GM12878 (cell line): Measurements from ENCODE around the gene ACTR1B. TPM values are rescaled to one million over a fixed set of nuclear protein-coding genes. Genes with fewer than 3 reads are reported as not detected.

Source experiments
- ATAC-seq: fragments of 200-7000 bp; cut with Tn5 transposase; 3 replicates; pipeline ENCODE4 v1.9.1; 2020; ENCODE audit warnings: mild to moderate bottlenecking, moderate library complexity
- BruUV-seq: library from RNA; stranded (reverse); fragments of 400-500 nt; replicated peaks from 2 replicates; lab custom pipeline; 2021; lab: Mats Ljungman, UMichigan
- CTCF ChIA-PET: fragments of 300-600 bp; sonication (Branson Sonifier 250); formaldehyde crosslinking; extraction: SDS; loops from one replicate; lab custom pipeline; 2021; ENCODE audit warnings: inconsistent platforms; lab: Yijun Ruan, JAX
- POLR2A ChIA-PET: fragments of 350-600 bp; formaldehyde crosslinking; extraction: SDS; loops from one replicate; lab custom pipeline; 2021; ENCODE audit warnings: inconsistent platforms; lab: Charles Lee
- RAD21 ChIA-PET: fragments of 300-600 bp; sonication (Branson Sonifier 250); formaldehyde crosslinking; loops from one replicate; lab custom pipeline; 2023; ENCODE audit warnings: antibody characterized with exemption; ENCODE audit not compliant: unreplicated experiment; lab: Charles Lee
- SMC1A ChIA-PET: fragments of 300-600 bp; sonication (Branson Sonifier 250); formaldehyde crosslinking; loops from one replicate; lab custom pipeline; 2023; ENCODE audit not compliant: unreplicated experiment, uncharacterized antibody; lab: Charles Lee
- DNase-seq: peaks from one replicate; pipeline ENCODE4 v3.0.0-alpha.2; 2011; ENCODE audit warnings: low read depth, low spot score
- FAIRE-seq: peaks from 3 replicates; lab custom pipeline; 2011; peaks lifted over from hg19 to GRCh38; lab: Jason Lieb, UNC
- H2AFZ ChIP-seq: 2 replicates; pipeline ENCODE4 v1.6.0; 2011; ENCODE audit warnings: low read depth, low read length, control low read depth; ENCODE audit not compliant: control insufficient read depth
- H3K27ac ChIP-seq: 2 replicates; pipeline ENCODE4 v1.5.1; 2011; ENCODE audit warnings: control low read depth; ENCODE audit not compliant: control insufficient read depth, insufficient read depth
- H3K27me3 ChIP-seq, 2 experiments: replicated peaks in 1 of 2; 2 replicates each; pipeline versions ENCODE4 v1.6.0 to v1.6.1; 2011; ENCODE audit warnings: low read length in 1 of 2; ENCODE audit not compliant: control insufficient read depth in 2 of 2, insufficient read depth in 2 of 2
- H3K36me3 ChIP-seq, 2 experiments: 2 replicates each; pipeline ENCODE4 v1.5.1; 2011; ENCODE audit warnings: low read length in 1 of 2; ENCODE audit not compliant: control insufficient read depth in 2 of 2, insufficient read depth in 2 of 2
- H3K4me1 ChIP-seq: 2 replicates; pipeline ENCODE4 v1.6.1; 2011; ENCODE audit warnings: mild to moderate bottlenecking, low read length, moderate library complexity, mixed read lengths; ENCODE audit not compliant: control insufficient read depth, insufficient read depth
- H3K4me2 ChIP-seq: 2 replicates; pipeline ENCODE4 v1.6.0; 2011; ENCODE audit warnings: control low read depth; ENCODE audit not compliant: control insufficient read depth, insufficient read depth
- H3K4me3 ChIP-seq: fragments of 200-600 bp; sonication (generic); 2 replicates; pipeline ENCODE4 v1.5.1; 2016
- H3K79me2 ChIP-seq: 2 replicates; pipeline ENCODE4 v1.6.0; 2011; ENCODE audit warnings: low read length; ENCODE audit not compliant: control insufficient read depth, insufficient read depth
- H3K9ac ChIP-seq: 2 replicates; pipeline ENCODE4 v1.8.0; 2011; ENCODE audit warnings: low read length, control low read depth, mixed read lengths; ENCODE audit not compliant: control insufficient read depth, insufficient read depth
- H3K9me3 ChIP-seq: replicated peaks from 3 replicates; pipeline ENCODE4 v1.5.1; 2011; ENCODE audit warnings: mild to moderate bottlenecking, low read length; ENCODE audit not compliant: control insufficient read depth, insufficient read depth
- H4K20me1 ChIP-seq: 2 replicates; pipeline ENCODE4 v1.6.0; 2011; ENCODE audit not compliant: control insufficient read depth, insufficient read depth
- BHLHE40 ChIP-seq, 2 experiments: fragments of 450-650 bp in 1 of 2; IDR thresholded peaks; 2 replicates each; pipeline ENCODE4 v1.6.1; 2011 to 2017; ENCODE audit warnings: low read depth in 2 of 2, borderline replicate concordance in 1 of 2, improper control_type of control experiment in 1 of 2, low read length in 1 of 2, mild to moderate bottlenecking in 1 of 2
- CHD1 ChIP-seq: IDR thresholded peaks from 2 replicates; pipeline ENCODE4 v1.6.1; 2012; ENCODE audit warnings: low read depth, low read length, improper control_type of control experiment
- CREM ChIP-seq: IDR thresholded peaks from 2 replicates; pipeline ENCODE4 v1.6.1; 2014; ENCODE audit warnings: antibody characterized with exemption, low read depth
- E2F8 ChIP-seq: fragments of 450-650 bp; IDR thresholded peaks from 2 replicates; pipeline ENCODE4 v1.6.1; 2018; ENCODE audit warnings: mild to moderate bottlenecking, low read depth, moderate library complexity; ENCODE audit not compliant: partially characterized antibody
- EGR1 ChIP-seq, 2 experiments: IDR thresholded peaks; 1 replicate in 1 of 2; 2 replicates in 1 of 2; pipeline ENCODE4 v1.6.1; 2011 to 2012; ENCODE audit warnings: low read depth in 2 of 2, low read length in 2 of 2, borderline replicate concordance in 1 of 2, mild to moderate bottlenecking in 1 of 2, moderate library complexity in 1 of 2
- EZH2 ChIP-seq: IDR thresholded peaks from 2 replicates; pipeline ENCODE4 v1.6.1; 2012; ENCODE audit warnings: low read depth, mild to moderate bottlenecking, control low read depth, inconsistent platforms, low read length, borderline replicate concordance; ENCODE audit not compliant: control insufficient read depth
- HCFC1 ChIP-seq: fragments of 150-350 bp; IDR thresholded peaks from 2 replicates; pipeline ENCODE4 v1.6.1; 2014; ENCODE audit warnings: low read length
- MAX ChIP-seq: IDR thresholded peaks from 2 replicates; pipeline ENCODE4 v1.6.1; 2012; ENCODE audit warnings: low read depth, low read length, improper control_type of control experiment
- MLLT1 ChIP-seq: fragments of 450-650 bp; IDR thresholded peaks from 2 replicates; pipeline ENCODE4 v1.6.1; 2016; ENCODE audit warnings: mild to moderate bottlenecking
- MXI1 ChIP-seq: fragments of 150-350 bp; IDR thresholded peaks from 2 replicates; pipeline ENCODE4 v1.6.1; 2011; ENCODE audit warnings: low read depth, mild to moderate bottlenecking, inconsistent platforms, low read length, improper control_type of control experiment
- RFX5 ChIP-seq: IDR thresholded peaks from 2 replicates; pipeline ENCODE4 v1.6.1; 2011; ENCODE audit warnings: low read depth, low read length, improper control_type of control experiment
- ZBTB33 ChIP-seq: fragments of 450-650 bp; IDR thresholded peaks from 2 replicates; pipeline ENCODE4 v1.6.1; 2017; ENCODE audit warnings: mild to moderate bottlenecking
- ZNF384 ChIP-seq: IDR thresholded peaks from 2 replicates; pipeline ENCODE4 v1.6.1; 2012; ENCODE audit warnings: low read depth, mild to moderate bottlenecking, low read length, improper control_type of control experiment, borderline replicate concordance
- ZSCAN29 ChIP-seq: fragments of 450-650 bp; IDR thresholded peaks from 2 replicates; pipeline ENCODE4 v1.6.1; 2017; ENCODE audit warnings: mild to moderate bottlenecking, moderate library complexity
- WGBS: methylation state at CpG from one replicate; pipeline ENCODE4 v1.1.6; 2016; ENCODE audit warnings: low lambda C conversion rate; ENCODE audit not compliant: insufficient replicate concordance, insufficient coverage; ENCODE audit errors: missing lambda C conversion rate; 5-methylcytosine and 5-hydroxymethylcytosine counted together
- in situ Hi-C: fragments of 300-500 bp; cut with MboI; formaldehyde crosslinking; loops from 9 replicates; pipeline ENCODE4 v1.14.3; 2018; ENCODE audit warnings: mixed read lengths
- intact Hi-C: fragments of 100-400 bp; cut with micrococcal nuclease; formaldehyde crosslinking; loops from one replicate; pipeline ENCODE4 v1.14.2; 2022; ENCODE audit not compliant: unreplicated experiment
- polyA plus RNA-seq, 11 experiments: library from polyadenylated mRNA; depleted of rRNA in 4 of 11; unstranded in 6 of 11; stranded (reverse) in 5 of 11; fragments of >200 nt; fragmentation: Nextera tagmentation in 4 of 11; fragmentation: Illumina TruSeq in 1 of 11; extraction: Ambion mirVana in 4 of 11; extraction: Trizol in 1 of 11; gene quantifications; 1 replicate in 1 of 11; 2 replicates in 10 of 11; pipeline versions ENCODE4 v1.2.1 to v1.2.3, GENCODE V29; 2011 to 2016; ENCODE audit warnings: inconsistent platforms in 2 of 11, missing spikeins in 2 of 11, low read depth in 1 of 11
- total RNA-seq, 4 experiments: library from RNA; depleted of rRNA in 3 of 4; stranded (reverse); fragments of >200 nt in 3 of 4; fragmentation: Illumina TruSeq in 1 of 4; extraction: Trizol in 1 of 4; gene quantifications; 2 replicates each; pipeline versions ENCODE4 v1.2.1 to v1.2.3, GENCODE V29; 2013 to 2021

ACTR1B gene
- total and polyA plus RNA-seq, 10 of the 15 experiments (the other 5 are each of a cell fraction or from before 2014, with no cell fraction given): 1.3 to 62.8 (median 44.8) TPM

GRCh38 chr2:97654791-97655190, 9.1 kb downstream of the ACTR1B start:
- no TSS peak for BruUV-seq
- no peaks in the 10 kb centered on the region for H3K27me3 ChIP-seq
- ChIA-PET RAD21 (no interaction called here), POLR2A (no interaction called here), CTCF (interaction anchor here (1.1 to 2.3 kb wide), 5 partner anchors 9 to 64 kb away, joined by 4 to 7 read pairs (median 4); partner anchors contain the start of genes ACTR1B and COX5B), SMC1A (no interaction called here)
- no peaks in the 10 kb centered on the region for H3K4me1 ChIP-seq
- no peak overlapping the region for H3K27ac ChIP-seq
- H3K4me2 ChIP-seq: no peak overlapping the region
- intact Hi-C loops: no loop called here
- FAIRE-seq: no peak
- no peak overlapping the region for H3K9ac ChIP-seq
- H3K79me2 ChIP-seq: no peaks in the 10 kb centered on the region
- in situ Hi-C loops: no loop called here
- H3K4me3 ChIP-seq: no peak overlapping the region
- WGBS: 68% methylated on average over 2 of the region's 2 CpGs
- TF ChIP-seq ZBTB33: no peak
- TF ChIP-seq E2F8: no peak
- TF ChIP-seq CREM: no peak
- no peak for TF ChIP-seq MAX
- no peak for TF ChIP-seq HCFC1
- no peak for TF ChIP-seq MLLT1
- no peak for TF ChIP-seq EZH2
- TF ChIP-seq CHD1: no peak
- no peak for TF ChIP-seq MXI1
- TF ChIP-seq EGR1 (IDR thresholded peaks at IDR 0.05; ENCODE audit: borderline replicate concordance in 1 of 2, low read depth in 2 of 2, low read length in 2 of 2): no peak
- TF ChIP-seq ZNF384: no peak
- no peak for TF ChIP-seq BHLHE40 (IDR thresholded peaks at IDR 0.05; ENCODE audit: borderline replicate concordance in 1 of 2, low read depth in 2 of 2, low read length in 1 of 2)
- no peak for TF ChIP-seq ZSCAN29
- TF ChIP-seq RFX5: no peak
- peak; percentile 17; the same call in 2 of the 3 replicates for ATAC-seq
- no peaks in the 10 kb centered on the region; the same call in 2 of the 3 replicates for H3K9me3 ChIP-seq
- peaks cover 6% of the 10 kb centered on the region in 2 experiments; a peak in 3 of 4 replicates for H3K36me3 ChIP-seq
- H2AFZ ChIP-seq: no peak overlapping the region
- no peaks in the 10 kb centered on the region for H4K20me1 ChIP-seq
- no peak for DNase-seq
